CD4-positive, alpha-beta memory T cell (primary cell): Measurements from ENCODE around the gene SMG1. TPM values are rescaled to one million over a fixed set of nuclear protein-coding genes. Genes with fewer than 3 reads are reported as not detected.
"Not testable (repeated sequence)": the region's sequence is repeated elsewhere in the genome, so short reads cannot be mapped to it uniquely, and the experiment has no call there.

Experiments used
- CTCF ChIA-PET: fragments of 350-600 bp; sonication (Branson Sonifier 250); formaldehyde crosslinking; loops from one replicate; lab custom pipeline; 2021; ENCODE audit warnings: inconsistent platforms; ENCODE audit not compliant: partially characterized antibody; lab: Charles Lee
- POLR2A ChIA-PET: fragments of 350-600 bp; sonication (Branson Sonifier 250); formaldehyde crosslinking; loops from one replicate; lab custom pipeline; 2021; ENCODE audit not compliant: partially characterized antibody; lab: Charles Lee
- DNase-seq, 5 donors: peaks; one replicate each; pipeline versions ENCODE4 v3.0.0 to v3.0.0-alpha.2; 2020 to 2022; ENCODE audit warnings: mixed read lengths in 1 of 5
- H3K27ac ChIP-seq: one replicate; pipeline ENCODE4 v1.7.0; 2013; ENCODE audit warnings: low read depth, low read length
- H3K27me3 ChIP-seq: 2 replicates; pipeline ENCODE4 v1.7.0; 2013; ENCODE audit warnings: mild to moderate bottlenecking, low read length, moderate library complexity; ENCODE audit not compliant: insufficient read depth
- H3K36me3 ChIP-seq: 2 replicates; pipeline ENCODE4 v1.7.0; 2013; ENCODE audit warnings: mild to moderate bottlenecking, low read length, moderate library complexity; ENCODE audit not compliant: insufficient read depth
- H3K4me1 ChIP-seq: 2 replicates; pipeline ENCODE4 v1.7.0; 2013; ENCODE audit warnings: mild to moderate bottlenecking, low read length, moderate library complexity; ENCODE audit not compliant: insufficient read depth
- H3K4me3 ChIP-seq, 2 donors: one replicate each; pipeline ENCODE4 v1.7.0; 2013; ENCODE audit warnings: low read length in 2 of 2, mild to moderate bottlenecking in 1 of 2
- H3K9me3 ChIP-seq, 2 donors: one replicate each; pipeline ENCODE4 v1.7.0; 2013; ENCODE audit warnings: low read length in 2 of 2, control low read depth in 1 of 2; ENCODE audit not compliant: control insufficient read depth in 1 of 2
- H3K27ac Mint-ChIP-seq, 7 donors: one replicate each; pipeline ENCODE4 v1.8.0; 2020 to 2021; ENCODE audit warnings: mixed read lengths in 7 of 7, mild to moderate bottlenecking in 6 of 7, inconsistent platforms in 3 of 7, moderate library complexity in 3 of 7
- H3K27me3 Mint-ChIP-seq, 2 donors: one replicate each; pipeline ENCODE4 v1.8.0; 2020 to 2021; ENCODE audit warnings: mixed read lengths in 2 of 2
- H3K36me3 Mint-ChIP-seq, 2 donors: one replicate each; pipeline ENCODE4 v1.8.0; 2020 to 2021; ENCODE audit warnings: mixed read lengths in 2 of 2, inconsistent platforms in 1 of 2, mild to moderate bottlenecking in 1 of 2
- H3K4me1 Mint-ChIP-seq, 4 donors: one replicate each; pipeline ENCODE4 v1.8.0; 2020 to 2021; ENCODE audit warnings: mixed read lengths in 4 of 4, mild to moderate bottlenecking in 1 of 4
- H3K4me3 Mint-ChIP-seq, 8 donors: one replicate each; pipeline ENCODE4 v1.8.0; 2020 to 2021; ENCODE audit warnings: mixed read lengths in 8 of 8, mild to moderate bottlenecking in 7 of 8, moderate library complexity in 6 of 8, inconsistent platforms in 3 of 8
- H3K9me3 Mint-ChIP-seq, 8 donors: one replicate each; pipeline ENCODE4 v1.8.0; 2020 to 2021; ENCODE audit warnings: mixed read lengths in 8 of 8, mild to moderate bottlenecking in 5 of 8, inconsistent platforms in 3 of 8, moderate library complexity in 1 of 8
- intact Hi-C: fragments of 100-400 bp; cut with micrococcal nuclease; formaldehyde crosslinking; loops from one replicate; pipeline ENCODE4 v1.15.1; 2023
- polyA plus RNA-seq, 2 donors: library from polyadenylated mRNA; unstranded; fragments of 300-500 nt; fragmentation: Illumina TruSeq; gene quantifications; one replicate each; pipeline ENCODE4 v1.2.3, GENCODE V29; 2021
- total RNA-seq, 2 experiments: library from RNA; stranded (reverse); gene quantifications; one replicate each; pipeline ENCODE4 v1.2.3, GENCODE V29; 2021

The SMG1 gene
- total and polyA plus RNA-seq, 4 experiments from 2014 or later, result 5.4 to 177 (median 94.5) TPM

- H3K36me3 Mint-ChIP-seq, H3K27ac Mint-ChIP-seq, H3K27ac ChIP-seq, POLR2A ChIA-PET, H3K4me3 Mint-ChIP-seq, H3K9me3 Mint-ChIP-seq, H3K27me3 ChIP-seq, H3K4me3 ChIP-seq, H3K27me3 Mint-ChIP-seq, H3K36me3 ChIP-seq, intact Hi-C loops, H3K4me1 ChIP-seq, DNase-seq, H3K9me3 ChIP-seq, CTCF ChIA-PET, H3K4me1 Mint-ChIP-seq: not testable (repeated sequence)
Measured at GRCh38 chr16:18777664-18778063, 148.5 kb downstream of the SMG1 start.

GRCh38 chr16:18776334-18776733, 149.9 kb downstream of the SMG1 start:
- H3K27ac ChIP-seq, H3K4me3 ChIP-seq, intact Hi-C loops: not testable (repeated sequence)

GRCh38 chr16:18774651-18775050, 151.6 kb downstream of the SMG1 start:
- H3K27ac Mint-ChIP-seq, H3K4me1 Mint-ChIP-seq, POLR2A ChIA-PET, H3K36me3 ChIP-seq, intact Hi-C loops, DNase-seq, H3K4me3 ChIP-seq, H3K36me3 Mint-ChIP-seq, CTCF ChIA-PET, H3K27me3 ChIP-seq, H3K9me3 Mint-ChIP-seq, H3K27ac ChIP-seq, H3K4me3 Mint-ChIP-seq, H3K27me3 Mint-ChIP-seq, H3K9me3 ChIP-seq, H3K4me1 ChIP-seq: not testable (repeated sequence)

More at GRCh38 chr16:18776334-18776733, 149.9 kb downstream of the SMG1 start:
- H3K9me3 Mint-ChIP-seq, H3K4me1 Mint-ChIP-seq, H3K4me3 Mint-ChIP-seq, H3K36me3 ChIP-seq, DNase-seq, POLR2A ChIA-PET, CTCF ChIA-PET, H3K27me3 Mint-ChIP-seq, H3K36me3 Mint-ChIP-seq, H3K4me1 ChIP-seq, H3K27me3 ChIP-seq, H3K9me3 ChIP-seq: not testable (repeated sequence)
- H3K27ac Mint-ChIP-seq, result peak overlapping the region in 1 of 7 donors; percentile 25

- intact Hi-C loops, H3K9me3 Mint-ChIP-seq, H3K4me1 ChIP-seq, H3K36me3 ChIP-seq, H3K27me3 Mint-ChIP-seq, H3K9me3 ChIP-seq, H3K27ac ChIP-seq, H3K4me3 Mint-ChIP-seq, CTCF ChIA-PET, H3K4me1 Mint-ChIP-seq, H3K4me3 ChIP-seq, H3K27ac Mint-ChIP-seq, POLR2A ChIA-PET, H3K36me3 Mint-ChIP-seq, DNase-seq, H3K27me3 ChIP-seq: not testable (repeated sequence)
Measured at GRCh38 chr16:18772171-18772570, 154.0 kb downstream of the SMG1 start.

- peaks cover 5 to 13% (median 8%) of the 10 kb centered on the region in 4 donors for H3K4me1 Mint-ChIP-seq
- H3K4me3 Mint-ChIP-seq, H3K36me3 ChIP-seq, DNase-seq, intact Hi-C loops, H3K27ac ChIP-seq, H3K36me3 Mint-ChIP-seq, H3K27ac Mint-ChIP-seq, CTCF ChIA-PET, H3K9me3 ChIP-seq, H3K4me3 ChIP-seq, H3K9me3 Mint-ChIP-seq, H3K27me3 Mint-ChIP-seq, H3K27me3 ChIP-seq, POLR2A ChIA-PET: not testable (repeated sequence)
- H3K4me1 ChIP-seq, result peaks cover 10% of the 10 kb centered on the region
Measured at GRCh38 chr16:18770336-18770962, 155.8 kb downstream of the SMG1 start.

- Mint-ChIP-seq H3K27ac (peak overlapping the region in 5 of 7 donors; percentile 16 to 82 (median 53)), H3K4me3 (peak overlapping the region in 6 of 8 donors; percentile 15 to 59 (median 39)), H3K4me1 (peaks cover 5 to 13% (median 9%) of the 10 kb centered on the region in 4 donors)
- H3K27ac ChIP-seq, H3K36me3 ChIP-seq, H3K4me3 ChIP-seq, H3K9me3 ChIP-seq, H3K36me3 Mint-ChIP-seq, H3K9me3 Mint-ChIP-seq, intact Hi-C loops, H3K27me3 ChIP-seq, H3K27me3 Mint-ChIP-seq: not testable (repeated sequence)
- peak; percentile 59 to 69 (median 63) for DNase-seq
- peaks cover 10% of the 10 kb centered on the region for H3K4me1 ChIP-seq
- ChIA-PET POLR2A (interaction anchor here (2.7 kb wide), 1 partner anchor 35 kb away, joined by 9 read pairs; the partner anchor contains the start of gene ARL6IP1), CTCF (interaction anchor here (0.6 kb wide), 1 partner anchor 37 kb away, joined by 3 read pairs; no protein-coding TSS in a partner anchor)
Measured at GRCh38 chr16:18767217-18767616, 159.0 kb downstream of the SMG1 start.

- H3K36me3 ChIP-seq, H3K27ac Mint-ChIP-seq, DNase-seq, H3K27ac ChIP-seq, H3K27me3 ChIP-seq, H3K4me3 ChIP-seq, CTCF ChIA-PET, H3K27me3 Mint-ChIP-seq, POLR2A ChIA-PET, H3K9me3 Mint-ChIP-seq, H3K4me3 Mint-ChIP-seq, intact Hi-C loops, H3K4me1 ChIP-seq, H3K9me3 ChIP-seq, H3K36me3 Mint-ChIP-seq: not testable (repeated sequence)
- peaks cover 3 to 15% (median 11%) of the 10 kb centered on the region in 4 donors for H3K4me1 Mint-ChIP-seq
Measured at GRCh38 chr16:18762713-18763112, 163.5 kb downstream of the SMG1 start.
